ENCODE data around the gene ZDHHC19.

DNA sequence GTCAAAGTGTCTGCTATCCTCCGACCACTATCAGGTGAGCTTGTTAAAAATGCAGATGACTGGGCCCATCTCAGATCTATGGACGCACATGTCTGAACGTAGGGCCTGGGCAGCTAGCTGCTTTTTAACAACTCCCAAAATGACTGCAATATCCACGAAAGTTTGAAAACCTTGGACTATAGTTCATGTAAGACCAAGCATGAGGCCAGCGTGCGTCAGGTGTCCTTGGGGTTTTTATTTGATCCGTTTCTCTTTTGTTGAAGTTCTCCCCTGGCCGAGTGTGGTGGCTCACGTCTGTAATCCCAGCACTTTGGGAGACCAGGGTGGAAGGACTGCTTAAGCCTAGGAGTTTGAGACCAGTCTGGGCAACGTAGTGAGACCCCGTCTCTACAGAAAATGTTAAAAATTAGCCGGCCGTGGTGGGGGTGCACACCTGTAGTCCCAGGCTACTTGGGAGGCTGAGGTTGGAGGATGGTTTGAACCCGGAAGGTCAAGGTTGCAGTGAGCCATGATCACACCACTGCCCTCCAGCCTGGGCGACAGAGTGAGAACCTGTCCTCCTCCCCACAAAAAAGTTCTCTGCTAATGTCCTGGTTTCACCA lies 14.7 kb upstream of the ZDHHC19 start:
- no peak for TF ChIP-seq CTCF (IDR thresholded peaks at IDR 0.05; ENCODE audit: poor library complexity, severe bottlenecking)
- TF ChIP-seq POLR2AphosphoS5 (IDR thresholded peaks at IDR 0.05) = no peak
- TF ChIP-seq EP300 (conservative IDR thresholded peaks at IDR 0.05; ENCODE audit: poor library complexity, severe bottlenecking) = no peak
- TF ChIP-seq MXI1 (conservative IDR thresholded peaks at IDR 0.05; ENCODE audit: poor library complexity, severe bottlenecking) = no peak
- no peak for TF ChIP-seq REST (IDR thresholded peaks at IDR 0.05; ENCODE audit: borderline replicate concordance)
- TF ChIP-seq SMC3 (conservative IDR thresholded peaks at IDR 0.05; ENCODE audit: poor library complexity) = no peak
- no peak for TF ChIP-seq EZH2 (IDR thresholded peaks at IDR 0.05; ENCODE audit: borderline replicate concordance, insufficient read depth, low read length, poor library complexity, severe bottlenecking)
- no peak for TF ChIP-seq TAF1 (IDR thresholded peaks at IDR 0.05; ENCODE audit: low read depth)
- no peak for TF ChIP-seq RAD21 (conservative IDR thresholded peaks at IDR 0.05)
